HUDEP-2 (cell line): ENCODE measurements around the gene CNPY4.

Experiments used
- DNase-seq, 76 experiments: peaks; one replicate each; lab custom pipeline; 2025; ENCODE audit not compliant: unreplicated experiment in 76 of 76; lab: John Stamatoyannopoulos, UW

Gene CNPY4

DNA sequence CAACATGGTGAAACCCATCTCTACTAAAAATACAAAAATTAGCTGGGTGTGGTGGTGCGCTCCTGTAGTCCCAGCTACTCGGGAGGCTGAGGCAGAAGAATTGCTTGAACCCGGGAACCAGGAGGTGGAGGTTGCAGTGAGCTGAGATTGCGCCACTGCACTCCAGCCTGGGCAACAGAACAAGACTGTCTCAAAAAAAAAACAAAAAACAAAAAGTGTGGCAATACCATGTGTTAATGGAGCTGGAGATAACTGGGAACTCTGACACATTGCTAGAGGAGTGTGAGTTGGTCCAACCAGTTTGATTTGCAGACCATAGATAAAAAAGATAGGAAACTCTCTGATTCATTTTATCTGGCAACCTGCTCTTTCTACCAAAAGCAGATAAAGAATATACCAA, 26.9 kb downstream of the CNPY4 start:
- peak in 23 of 76 experiments; percentile 17 to 71 (median 39) for DNase-seq

DNA sequence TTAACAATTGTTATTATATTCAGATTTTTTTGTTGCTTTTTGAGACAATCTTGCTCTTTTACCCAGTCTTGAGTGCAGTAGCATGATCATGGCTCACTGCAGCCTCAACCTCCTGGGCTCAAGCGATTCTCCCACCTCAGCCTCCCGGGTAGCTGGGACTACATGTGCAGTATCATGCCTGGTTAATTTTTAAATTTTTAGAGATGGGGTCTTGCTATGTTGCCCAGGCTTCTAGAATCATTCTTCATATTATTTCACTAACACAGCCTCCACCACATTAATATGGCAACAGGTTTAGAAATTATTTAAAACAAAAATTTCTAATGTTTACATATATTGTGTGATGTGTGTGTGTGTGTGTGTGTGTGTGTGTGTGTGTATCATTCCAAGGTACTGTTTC, 27.8 kb downstream of the CNPY4 start:
- no peak for DNase-seq

DNA sequence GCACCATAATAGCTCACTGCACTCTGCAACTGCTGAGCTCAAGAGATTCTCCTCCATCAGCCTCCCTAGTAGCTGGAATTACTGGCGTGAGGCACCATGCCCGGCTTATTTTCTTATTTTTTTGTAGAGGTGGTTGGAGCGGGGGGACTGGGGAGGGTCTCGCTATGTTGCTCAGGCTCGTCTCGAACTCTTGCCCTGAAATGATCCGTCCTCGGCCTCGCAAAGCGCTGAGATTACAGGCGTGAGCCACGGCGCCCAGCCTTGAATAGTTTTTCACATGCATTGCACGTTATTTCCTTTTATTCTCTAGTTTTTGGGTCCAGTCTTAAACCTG, 28.8 kb downstream of the CNPY4 start:
- no peak for DNase-seq

DNA sequence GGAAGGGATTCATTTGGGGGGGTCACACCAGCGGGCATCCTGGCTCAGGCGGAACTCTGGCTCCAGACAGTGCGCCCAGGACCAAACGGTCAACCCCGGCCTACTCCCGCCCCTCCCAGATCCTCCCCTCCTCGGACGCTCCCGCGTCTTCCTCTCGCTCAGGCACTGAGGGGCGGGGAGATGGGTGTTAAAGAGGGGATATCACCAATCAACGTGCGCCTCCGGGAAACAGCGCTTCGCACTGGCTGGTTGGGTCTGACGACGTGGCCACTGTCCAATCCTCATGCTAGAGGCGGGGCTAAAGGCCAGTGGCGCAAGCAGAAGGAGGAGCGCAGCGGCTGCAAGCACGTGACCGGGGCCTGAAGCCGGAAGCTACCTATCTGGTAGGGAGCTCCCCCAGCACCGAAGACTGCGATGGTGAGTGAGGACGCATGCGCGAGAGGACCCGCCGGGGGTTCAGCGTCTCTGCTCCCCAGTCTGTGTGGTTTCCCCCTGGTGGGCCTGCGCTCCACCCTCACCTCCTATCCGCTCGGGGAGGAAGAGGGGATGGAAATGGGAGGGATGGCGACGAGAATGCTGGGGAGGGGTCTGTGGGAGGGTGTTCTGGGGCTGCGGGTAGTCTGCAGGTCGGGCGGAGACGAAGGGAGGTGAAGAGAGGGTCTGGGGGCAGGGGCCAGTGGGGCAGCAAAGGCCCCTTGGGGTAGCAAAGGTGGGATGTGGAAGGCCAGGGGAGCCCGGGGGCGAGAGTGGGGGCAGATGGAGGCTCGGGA, 29.3 kb downstream of the CNPY4 start, which contains the start of gene LAMTOR4:
TSS of gene LAMTOR4 (plus strand) at position 360 of the 770 bp plus-strand sequence. CDS start at position 415, 55 bp downstream.
- peak in 75 of 76 experiments; percentile 57 to 99 (median 97) for DNase-seq

DNA sequence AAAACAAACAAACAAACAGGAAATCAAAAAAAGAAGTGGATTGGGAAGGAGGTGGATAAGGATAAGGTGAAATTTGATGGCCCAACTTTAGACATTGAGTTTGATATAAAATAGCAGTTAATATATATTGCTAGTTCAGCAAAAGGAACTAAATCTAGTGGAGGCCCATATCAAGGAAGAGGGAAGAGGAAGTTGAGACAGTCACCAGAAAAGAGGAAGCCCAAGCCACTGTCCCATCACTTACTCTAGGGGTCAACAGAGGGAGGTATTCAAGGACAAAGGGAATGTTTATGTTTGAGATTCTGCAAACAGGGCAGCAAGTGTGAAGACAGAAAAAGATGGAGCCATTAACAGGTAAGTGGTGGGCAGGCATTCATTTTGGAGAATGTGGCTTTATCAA, 33.0 kb downstream of the CNPY4 start:
- peak in 1 of 76 experiments; percentile 14 for DNase-seq

DNA sequence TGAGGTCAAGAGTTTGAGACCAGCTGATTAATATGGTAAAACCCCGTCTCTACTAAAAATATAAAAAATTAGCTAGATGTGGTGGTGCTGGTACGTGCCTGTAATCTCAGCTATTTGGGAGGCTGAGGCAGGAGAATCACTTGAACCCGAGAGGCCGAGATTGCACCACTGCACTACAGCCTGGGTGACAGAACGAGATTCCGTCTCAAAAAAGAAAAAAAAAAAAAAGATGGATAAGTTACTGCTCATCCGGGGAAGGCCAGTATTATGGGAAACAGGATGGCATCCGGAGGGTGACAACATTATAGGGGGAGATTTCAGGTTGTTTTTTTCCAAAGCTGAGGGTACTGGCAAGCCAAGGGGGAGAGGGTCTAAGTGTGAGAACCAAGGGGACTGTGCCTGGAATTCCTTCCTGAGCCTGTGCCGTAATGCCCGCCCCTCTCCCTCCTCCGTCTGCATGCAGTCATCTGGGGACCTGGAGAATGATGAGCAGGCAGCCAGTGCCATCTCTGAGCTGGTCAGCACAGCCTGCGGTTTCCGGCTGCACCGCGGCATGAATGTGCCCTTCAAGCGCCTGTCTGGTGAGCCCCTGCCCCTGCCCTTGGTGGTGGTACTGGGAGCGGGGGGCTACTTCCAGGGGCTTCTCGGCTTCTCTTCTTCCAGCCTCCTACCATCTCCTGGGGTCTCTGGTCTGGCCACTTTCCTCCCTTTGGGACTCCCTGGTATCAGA, 33.7 kb downstream of the CNPY4 start:
- no peak for DNase-seq

DNA sequence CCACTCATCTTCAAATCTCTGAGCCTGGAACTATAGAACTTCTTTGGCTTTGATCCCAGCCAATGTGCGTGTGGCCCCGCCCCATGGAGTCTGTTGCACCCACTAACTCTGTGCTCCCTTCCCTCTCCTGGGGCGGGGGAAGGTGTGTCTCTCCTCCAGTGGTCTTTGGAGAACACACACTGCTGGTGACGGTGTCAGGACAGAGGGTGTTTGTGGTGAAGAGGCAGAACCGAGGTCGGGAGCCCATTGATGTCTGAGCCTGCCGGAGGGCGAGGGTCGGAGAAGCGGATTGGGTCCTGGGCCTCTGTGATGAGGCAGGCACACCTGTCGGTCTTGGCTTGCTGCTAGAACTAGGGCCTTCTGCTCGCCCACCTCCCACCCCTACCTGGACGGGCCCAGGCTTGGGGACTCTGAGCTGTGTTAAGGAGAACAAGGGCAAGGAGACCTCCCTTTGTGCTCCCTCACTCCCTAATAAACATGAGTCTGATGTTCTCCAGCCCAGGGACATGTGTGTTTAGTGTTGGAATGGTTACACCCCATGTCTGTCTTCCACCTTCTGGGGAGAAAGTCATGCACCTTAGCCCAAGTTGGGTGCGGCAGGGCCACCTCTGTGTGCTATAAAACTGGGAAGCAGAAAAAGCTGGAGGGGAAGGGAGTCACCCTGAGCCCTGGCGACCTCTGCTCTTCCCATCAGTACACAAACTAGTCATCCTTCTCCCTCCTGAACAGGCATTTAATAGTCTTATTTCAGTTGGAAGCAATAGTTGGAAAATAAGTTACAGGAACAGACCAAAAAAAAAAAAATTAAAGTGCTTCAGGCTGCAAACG, 34.5 kb downstream of the CNPY4 start:
- peak in 22 of 76 experiments; percentile 8 to 37 (median 20) for DNase-seq

DNA sequence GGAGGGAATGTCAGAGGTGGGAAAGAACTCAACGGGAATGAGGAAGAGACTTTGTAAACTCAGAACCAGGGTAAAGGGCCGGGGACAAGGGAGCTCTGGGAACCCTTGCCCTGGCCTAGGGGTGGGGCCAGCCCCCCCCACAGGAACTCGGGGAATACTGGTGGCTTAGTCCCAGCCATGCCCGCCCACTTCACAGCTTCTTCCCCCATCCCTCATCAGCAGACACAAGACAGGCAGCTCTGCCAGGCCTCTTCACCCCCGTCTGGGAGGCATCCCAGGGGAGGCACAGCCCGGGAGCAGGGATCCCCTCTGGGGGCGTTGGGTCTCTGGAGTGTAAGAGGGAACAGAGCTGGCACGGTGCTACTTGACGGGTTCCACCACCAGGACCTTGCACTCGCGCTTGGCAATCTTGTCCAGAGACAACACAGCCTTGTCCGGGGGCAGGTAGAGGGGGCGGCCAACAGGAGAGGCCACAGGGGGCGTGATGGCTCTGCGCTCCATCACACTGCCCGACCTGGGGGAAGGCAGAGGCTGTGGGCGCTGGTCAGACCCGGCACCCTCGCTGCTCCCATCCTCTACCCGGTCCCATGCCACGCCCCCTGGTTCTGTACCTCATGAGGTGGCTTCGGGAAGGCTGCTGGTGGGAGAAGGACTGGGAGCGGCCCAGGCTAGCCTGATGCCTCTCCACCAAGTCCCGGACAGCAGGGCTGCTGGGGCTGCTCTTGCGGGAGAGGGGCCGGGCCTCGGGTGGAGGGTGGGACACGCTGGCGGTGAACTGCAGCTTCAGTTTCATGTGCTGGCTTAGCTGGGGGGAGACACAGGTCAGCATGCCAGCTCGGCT, 35.4 kb downstream of the CNPY4 start:
- no peak for DNase-seq

DNA sequence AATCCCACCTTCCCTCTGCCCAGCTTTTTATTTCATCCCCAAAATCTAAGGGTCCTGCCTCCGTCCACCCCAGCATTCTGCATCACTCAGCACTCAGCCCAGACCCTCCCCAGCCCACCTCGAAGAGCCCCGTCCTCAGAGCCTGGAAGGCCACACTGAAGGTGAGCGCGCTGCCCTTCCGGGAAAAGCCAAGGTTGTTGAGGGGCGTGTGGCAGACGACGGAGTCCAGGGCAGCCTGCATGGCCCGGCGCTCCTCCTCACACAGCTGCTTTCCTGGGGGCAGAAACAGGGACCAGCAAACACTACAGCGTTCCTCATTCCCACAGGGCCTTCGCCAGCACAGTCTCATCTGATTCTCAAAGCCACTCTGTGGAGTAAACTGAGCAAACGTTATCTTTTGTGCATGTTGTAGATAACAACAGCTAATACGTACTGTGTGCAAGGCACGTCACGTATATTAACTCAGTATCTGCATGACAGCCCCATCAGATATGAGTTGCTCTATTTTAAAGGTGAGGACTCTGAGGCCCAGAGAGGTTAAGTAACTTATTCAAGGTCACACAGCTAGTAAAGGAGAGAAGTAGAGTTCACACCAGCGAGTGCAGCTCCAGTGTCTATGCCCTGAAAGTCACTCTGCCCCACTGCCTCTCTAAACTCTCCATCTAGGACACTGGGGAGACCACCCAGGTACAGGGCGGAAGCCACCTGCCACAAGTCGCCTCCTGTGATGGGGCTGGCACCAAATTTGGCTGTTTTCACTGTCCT, 36.3 kb downstream of the CNPY4 start:
- DNase-seq, result no peak

DNA sequence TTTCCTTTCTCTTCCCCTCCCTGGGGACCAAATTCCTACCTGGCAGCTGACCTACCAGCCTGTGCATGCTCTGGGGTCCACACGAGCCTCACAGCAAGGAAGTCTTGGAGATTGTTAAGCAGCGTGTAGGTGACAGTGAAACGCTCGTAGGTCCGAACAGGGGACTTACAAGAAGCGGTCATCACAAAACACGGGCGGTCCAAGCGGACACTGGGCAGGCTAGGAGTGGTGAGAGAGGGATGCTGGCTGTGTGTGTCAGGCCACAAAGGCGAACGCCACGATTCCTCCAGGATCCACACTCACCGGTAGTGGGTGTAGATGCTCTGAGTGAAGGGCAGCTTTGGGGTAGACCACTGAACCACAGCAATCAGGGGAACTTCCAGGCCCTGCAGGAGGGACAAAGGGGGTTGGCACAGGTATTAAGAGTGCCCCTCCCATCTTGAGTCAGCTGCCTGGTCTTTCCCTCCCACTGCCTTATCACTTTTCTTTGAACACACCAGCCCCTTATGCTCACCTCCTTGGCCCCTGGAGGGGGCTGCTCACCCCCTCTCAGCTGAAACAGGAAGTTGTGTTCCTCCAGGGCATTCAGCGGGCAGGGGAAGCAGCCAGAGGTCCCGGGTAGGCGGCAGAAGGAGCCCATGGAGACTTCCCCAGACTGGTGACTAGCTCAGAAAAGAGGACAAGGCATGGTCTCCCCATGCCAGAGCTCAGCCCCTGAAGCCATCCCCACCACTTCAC, 37.1 kb downstream of the CNPY4 start:
- peak in 15 of 76 experiments; percentile 5 to 41 (median 27) for DNase-seq

DNA sequence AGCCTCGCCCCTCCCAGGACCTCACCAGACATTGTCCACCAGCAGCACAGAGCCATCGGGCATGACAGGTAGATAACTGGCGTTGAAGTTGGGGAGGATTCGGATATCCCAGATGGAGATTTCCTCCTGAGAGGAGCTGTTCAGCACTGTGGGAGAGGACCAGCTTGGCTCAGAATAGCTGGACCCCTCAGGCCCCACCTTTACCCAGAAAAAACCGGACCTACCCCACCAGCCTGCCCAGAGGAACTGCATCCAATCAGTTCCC, 37.6 kb downstream of the CNPY4 start:
- DNase-seq, result no peak

DNA sequence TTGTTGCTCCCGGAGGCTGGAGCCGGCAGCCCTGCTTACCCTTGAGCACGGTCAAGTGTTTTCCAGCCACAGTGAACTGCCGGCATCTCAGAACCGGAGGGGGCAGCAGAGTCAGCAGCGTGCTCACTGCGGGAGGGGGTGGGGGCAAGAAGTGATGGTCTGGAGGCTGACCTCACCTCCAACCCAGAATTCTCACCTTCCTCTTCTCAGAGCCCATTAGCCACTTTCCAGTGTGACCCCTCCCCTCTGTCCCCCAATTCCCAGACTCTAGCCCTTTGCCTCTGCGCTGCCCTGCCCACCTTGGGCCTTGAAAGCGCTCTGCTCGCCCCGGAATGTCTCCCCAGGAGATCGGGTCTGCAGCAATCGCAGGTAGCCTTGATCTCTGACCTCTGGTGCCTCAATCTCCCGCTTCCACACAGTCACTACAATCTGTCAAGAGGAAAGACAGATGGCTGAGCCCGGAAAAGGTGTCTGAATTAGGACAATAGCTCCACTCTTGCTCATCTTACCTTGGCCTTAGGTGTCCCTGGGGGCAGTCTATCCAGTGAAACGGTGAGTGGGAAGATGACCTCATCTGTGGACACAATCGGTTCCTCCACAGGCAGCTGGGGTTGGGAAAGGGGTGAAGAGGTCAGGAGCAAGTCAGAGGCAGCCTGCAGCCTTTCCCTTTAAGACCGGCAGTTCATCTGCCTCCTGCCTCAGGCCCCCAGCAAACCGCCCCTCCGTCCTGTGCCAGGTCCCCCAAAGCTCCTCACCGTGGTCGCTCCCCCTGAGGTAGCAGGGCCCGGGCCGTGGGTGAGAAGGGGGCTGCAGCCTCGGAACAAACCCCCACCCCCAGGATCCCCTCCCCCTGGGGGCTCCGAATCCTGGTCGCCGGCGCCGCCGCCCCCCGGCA, 38.1 kb downstream of the CNPY4 start:
- DNase-seq, result no peak

DNA sequence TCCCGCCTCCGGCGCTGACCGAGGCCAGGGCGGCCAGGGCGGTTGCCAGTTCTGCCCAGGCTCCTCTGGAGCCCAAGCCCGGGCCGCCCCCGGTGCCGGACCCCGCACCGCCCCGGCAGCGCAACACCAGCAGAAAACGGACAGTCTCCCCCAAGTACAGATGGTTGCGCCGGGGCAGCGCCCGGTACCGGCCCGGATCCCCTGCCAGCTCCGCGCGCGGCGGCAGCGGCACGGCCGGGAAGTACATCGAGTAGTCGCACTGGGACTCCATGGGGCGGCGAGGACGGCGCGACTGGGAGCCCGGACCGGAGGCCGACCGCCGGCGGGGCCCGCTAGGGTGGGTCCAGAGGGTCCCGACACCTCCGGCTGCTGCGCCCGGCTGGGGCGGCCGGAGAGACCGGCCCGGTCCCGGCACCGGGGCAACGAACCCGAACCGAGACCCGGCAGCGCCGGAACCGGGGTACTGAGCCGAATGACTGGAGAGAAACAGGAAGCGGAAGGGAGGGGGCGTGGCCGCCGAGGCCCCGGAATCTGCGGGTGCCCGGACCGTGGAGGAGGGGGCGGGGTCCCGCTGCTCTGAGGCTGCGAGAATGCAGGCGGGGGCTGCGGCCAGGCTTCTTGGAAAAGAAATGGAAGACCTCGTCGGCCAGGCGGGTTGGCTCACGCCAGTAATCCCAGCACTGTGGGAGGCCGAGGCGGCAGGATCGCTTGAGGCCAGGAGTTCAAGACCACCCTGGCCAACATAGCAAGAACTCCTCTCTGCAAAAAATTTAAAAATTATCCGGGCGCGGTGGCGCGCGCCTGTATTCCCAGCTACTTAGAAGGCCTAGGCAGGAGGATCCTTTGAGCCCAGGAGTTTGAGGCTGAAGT, 39.0 kb downstream of the CNPY4 start, which contains the start of gene TRAPPC14:
TSS of gene TRAPPC14 (minus strand) at position 495 of the 870 bp plus-strand sequence. CDS start at position 271, 224 bp downstream.
- DNase-seq, result peak in 74 of 76 experiments; percentile 29 to 91 (median 81)

DNA sequence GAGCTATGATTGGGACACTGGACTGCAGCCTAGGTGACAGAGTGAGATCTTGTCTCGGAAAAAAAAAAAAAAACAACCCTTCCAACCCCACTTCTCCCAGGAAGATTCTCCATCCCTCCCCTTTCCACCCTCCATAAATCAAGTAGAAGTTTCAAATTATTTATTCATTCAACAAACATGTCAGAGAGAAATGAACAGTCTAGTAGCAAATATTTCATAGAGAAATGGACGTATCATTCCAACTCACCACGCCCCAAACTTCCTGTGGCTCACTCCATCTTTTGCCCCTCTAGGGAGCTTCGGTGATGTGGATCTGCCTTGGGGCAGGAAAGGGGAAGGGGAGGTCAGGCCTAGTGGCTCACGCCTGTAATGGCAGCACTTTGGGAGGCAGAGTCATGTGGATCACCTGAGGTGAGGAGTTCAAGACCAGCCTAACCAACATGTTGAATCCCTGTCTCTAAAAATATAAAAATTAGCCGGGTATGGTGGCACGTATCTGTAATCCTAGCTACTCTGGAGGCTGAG, 39.7 kb downstream of the CNPY4 start:
- no peak for DNase-seq

DNA sequence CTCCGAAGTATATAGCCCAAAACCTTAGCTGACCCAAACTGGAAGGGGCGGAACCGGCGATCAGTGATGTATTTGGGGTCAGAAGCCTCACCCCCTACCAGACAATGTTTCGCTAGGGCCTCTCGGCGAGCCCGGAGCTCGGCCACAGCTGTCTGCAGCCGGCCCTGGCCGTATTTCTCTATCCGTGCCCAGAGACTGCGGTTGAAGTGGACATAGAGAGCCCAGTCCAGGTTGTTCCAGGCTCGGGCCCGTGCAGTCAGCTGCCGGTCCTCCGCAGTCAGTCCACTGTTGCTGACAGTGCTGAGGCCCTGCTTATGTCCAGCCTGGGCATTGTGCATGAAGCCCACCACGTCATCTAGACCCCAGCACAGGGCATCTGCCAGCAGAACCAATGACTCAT, 40.6 kb downstream of the CNPY4 start:
- no peak for DNase-seq

DNA sequence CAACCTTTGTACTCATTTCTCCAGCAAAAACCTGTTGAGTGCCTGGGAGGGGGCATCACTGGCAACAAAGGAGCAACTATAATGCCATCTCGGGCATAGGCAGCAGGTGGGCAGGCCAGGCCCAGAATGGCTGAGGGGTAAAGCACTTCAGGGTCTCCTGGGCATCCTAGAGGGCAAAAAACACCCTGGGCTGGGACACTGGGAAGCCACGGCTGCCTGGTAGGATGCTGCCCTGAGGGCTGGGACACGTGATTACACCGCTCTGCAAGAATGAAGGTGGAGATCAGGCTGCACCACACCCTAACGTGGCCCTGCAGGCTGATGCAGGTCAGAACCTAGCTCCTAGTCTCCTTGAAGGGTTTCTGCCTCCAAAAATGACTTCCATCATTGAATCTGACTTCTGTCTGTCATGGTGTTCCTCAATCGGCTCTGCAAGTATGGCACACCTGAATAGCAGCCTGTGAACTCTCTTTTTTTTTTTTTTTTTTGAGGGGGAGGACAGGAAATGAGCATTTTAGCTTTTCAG, 43.6 kb downstream of the CNPY4 start:
- DNase-seq, result no peak

DNA sequence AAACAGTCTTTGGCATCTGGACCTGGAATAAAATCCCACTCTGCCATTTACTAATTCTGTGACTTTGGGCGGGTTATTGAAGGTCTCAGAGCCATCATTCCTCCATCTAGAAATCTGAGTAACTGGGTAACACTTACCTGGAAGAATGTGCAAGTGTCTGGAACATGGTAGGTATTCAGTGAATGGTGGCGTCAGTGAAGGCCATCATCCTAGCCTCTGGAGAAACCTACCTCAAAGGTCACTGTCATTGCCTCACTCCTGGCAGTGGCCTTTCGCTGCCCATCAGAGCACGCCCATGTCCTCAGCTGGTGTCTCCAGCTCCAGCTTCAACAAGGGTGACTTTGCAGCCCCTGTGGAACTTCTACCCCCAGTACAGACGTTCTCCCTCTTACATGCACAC, 44.4 kb downstream of the CNPY4 start:
- no peak for DNase-seq
